Lower leg skin (tissue), 3 donors: ENCODE results near the gene TMEM45A.

Source experiments
- POLR2A ChIP-seq, 2 donors: fragments of 450-650 bp; IDR thresholded peaks; one replicate each; pipeline ENCODE4 v1.6.1; 2016 to 2017; ENCODE audit warnings: antibody characterized with exemption in 2 of 2, mild to moderate bottlenecking in 1 of 2, moderate library complexity in 1 of 2
- TF ChIP-seq, protein P1 (sequence below), 3 donors: fragments of 450-650 bp; IDR thresholded peaks; one replicate each; pipeline ENCODE4 v1.5.1; 2016; ENCODE audit warnings: antibody characterized with exemption in 3 of 3, mild to moderate bottlenecking in 3 of 3, moderate library complexity in 2 of 3

DNA sequence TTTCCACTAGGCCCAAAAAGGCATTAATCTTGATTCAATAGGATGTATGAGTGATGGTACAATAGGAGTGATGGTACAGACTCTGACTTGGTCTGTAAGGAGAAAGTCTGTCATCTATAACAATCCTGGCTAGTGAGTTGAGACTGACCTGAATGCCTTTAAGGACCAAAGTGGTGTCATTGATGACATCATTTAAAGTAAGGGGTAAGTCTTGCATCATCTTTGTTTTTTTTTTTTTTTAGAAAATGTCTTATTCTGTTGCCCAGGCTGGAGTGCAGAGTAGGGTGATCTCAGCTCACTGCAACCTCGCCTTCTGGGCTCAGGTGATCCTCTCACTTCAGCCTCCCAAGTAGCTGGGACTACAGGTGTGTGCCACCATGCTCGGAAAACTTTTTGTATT is 5.6 kb upstream of the TMEM45A start:
- TF ChIP-seq, protein P1, sequence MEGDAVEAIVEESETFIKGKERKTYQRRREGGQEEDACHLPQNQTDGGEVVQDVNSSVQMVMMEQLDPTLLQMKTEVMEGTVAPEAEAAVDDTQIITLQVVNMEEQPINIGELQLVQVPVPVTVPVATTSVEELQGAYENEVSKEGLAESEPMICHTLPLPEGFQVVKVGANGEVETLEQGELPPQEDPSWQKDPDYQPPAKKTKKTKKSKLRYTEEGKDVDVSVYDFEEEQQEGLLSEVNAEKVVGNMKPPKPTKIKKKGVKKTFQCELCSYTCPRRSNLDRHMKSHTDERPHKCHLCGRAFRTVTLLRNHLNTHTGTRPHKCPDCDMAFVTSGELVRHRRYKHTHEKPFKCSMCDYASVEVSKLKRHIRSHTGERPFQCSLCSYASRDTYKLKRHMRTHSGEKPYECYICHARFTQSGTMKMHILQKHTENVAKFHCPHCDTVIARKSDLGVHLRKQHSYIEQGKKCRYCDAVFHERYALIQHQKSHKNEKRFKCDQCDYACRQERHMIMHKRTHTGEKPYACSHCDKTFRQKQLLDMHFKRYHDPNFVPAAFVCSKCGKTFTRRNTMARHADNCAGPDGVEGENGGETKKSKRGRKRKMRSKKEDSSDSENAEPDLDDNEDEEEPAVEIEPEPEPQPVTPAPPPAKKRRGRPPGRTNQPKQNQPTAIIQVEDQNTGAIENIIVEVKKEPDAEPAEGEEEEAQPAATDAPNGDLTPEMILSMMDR (IDR thresholded peaks at IDR 0.05): no peak
- no peak for TF ChIP-seq POLR2A (IDR thresholded peaks at IDR 0.05)
